ENCODE measurements around the gene AADACL3.
"Not testable (repeated sequence)": the region's sequence is repeated elsewhere in the genome, so short reads cannot be mapped to it uniquely, and the experiment has no call there.

The AADACL3 gene

GRCh38 chr1:12715896-12716437 is at the start of gene AADACL3:
Gene AADACL3 (plus strand): TSS chr1:12716110. CDS start chr1:12716177, 67 bp downstream.
- no peak for DNase-seq

GRCh38 chr1:12666141-12666735 is 49.7 kb upstream of the AADACL3 start:
- no peak for DNase-seq

- DNase-seq = no peak
Measured at GRCh38 chr1:12669529-12670068, 46.3 kb upstream of the AADACL3 start.

- no peak for DNase-seq
Measured at GRCh38 chr1:12674358-12674757, 41.6 kb upstream of the AADACL3 start.

GRCh38 chr1:12676122-12676521 is 39.8 kb upstream of the AADACL3 start:
- DNase-seq = not testable (repeated sequence)

- no peak for DNase-seq
Measured at GRCh38 chr1:12677565-12677964, 38.3 kb upstream of the AADACL3 start.

- no peak for DNase-seq
Measured at GRCh38 chr1:12678350-12678749, 37.6 kb upstream of the AADACL3 start.

- DNase-seq = no peak
Measured at GRCh38 chr1:12678820-12679219, 37.1 kb upstream of the AADACL3 start.

- DNase-seq = no peak
Measured at GRCh38 chr1:12690156-12690555, 25.8 kb upstream of the AADACL3 start.

GRCh38 chr1:12692967-12693782 is 22.7 kb upstream of the AADACL3 start:
- no peak for DNase-seq

GRCh38 chr1:12696658-12697057 is 19.3 kb upstream of the AADACL3 start:
- no peak for DNase-seq

- no peak for DNase-seq
Measured at GRCh38 chr1:12697397-12697796, 18.5 kb upstream of the AADACL3 start.

- DNase-seq = no peak
Measured at GRCh38 chr1:12703821-12704451, 12.0 kb upstream of the AADACL3 start.

- DNase-seq = no peak
Measured at GRCh38 chr1:12706061-12706460, 9.8 kb upstream of the AADACL3 start.

- no peak for DNase-seq
Measured at GRCh38 chr1:12708396-12709090, 7.4 kb upstream of the AADACL3 start.

GRCh38 chr1:12709091-12709491 is 6.8 kb upstream of the AADACL3 start:
- DNase-seq = no peak

GRCh38 chr1:12709696-12710095 is 6.2 kb upstream of the AADACL3 start:
- no peak for DNase-seq

- no peak for DNase-seq
Measured at GRCh38 chr1:12711536-12711935, 4.4 kb upstream of the AADACL3 start.

GRCh38 chr1:12712076-12712475 is 3.8 kb upstream of the AADACL3 start:
- DNase-seq = no peak

GRCh38 chr1:12712929-12713328 is 3.0 kb upstream of the AADACL3 start:
- DNase-seq = no peak

GRCh38 chr1:12713651-12714050 is 2.3 kb upstream of the AADACL3 start:
- not testable (repeated sequence) for DNase-seq

- DNase-seq = no peak
Measured at GRCh38 chr1:12714710-12715475, 1.0 kb upstream of the AADACL3 start.
